HG02678 (cell line): ENCODE data around the gene OOEP.
"Not testable (repeated sequence)": the region's sequence is repeated elsewhere in the genome, so short reads cannot be mapped to it uniquely, and the experiment has no call there.

Experiments
- ATAC-seq: cut with Tn5 transposase; IDR thresholded peaks from one replicate; pipeline ENCODE4 v1.9.1; 2021; ENCODE audit warnings: mild to moderate bottlenecking, moderate library complexity; ENCODE audit not compliant: unreplicated experiment

Gene OOEP

DNA sequence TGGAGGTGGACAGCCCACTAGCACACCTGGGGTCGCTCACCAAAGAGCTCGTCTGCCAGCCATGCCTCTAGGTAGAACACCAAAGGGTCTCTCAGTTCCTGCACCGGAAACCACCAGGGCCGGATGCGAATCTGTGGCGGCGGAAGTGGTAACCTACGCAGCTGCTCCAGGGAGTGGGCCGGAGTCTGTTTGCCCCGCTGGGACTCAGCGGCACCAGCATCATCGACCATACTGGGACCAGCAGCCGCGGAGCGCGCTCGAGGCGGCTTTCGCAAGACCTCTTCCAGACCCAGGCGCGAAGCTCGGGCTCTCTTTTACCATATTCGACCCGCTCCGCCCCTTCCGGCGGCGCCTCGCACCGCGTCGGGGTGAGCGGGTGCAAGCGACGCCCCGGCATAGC is at the start of gene OOEP:
OOEP (minus strand) TSS at position 335 of the 400 bp plus-strand sequence; CDS start at position 230, 105 bp downstream.
- no peak for ATAC-seq

DNA sequence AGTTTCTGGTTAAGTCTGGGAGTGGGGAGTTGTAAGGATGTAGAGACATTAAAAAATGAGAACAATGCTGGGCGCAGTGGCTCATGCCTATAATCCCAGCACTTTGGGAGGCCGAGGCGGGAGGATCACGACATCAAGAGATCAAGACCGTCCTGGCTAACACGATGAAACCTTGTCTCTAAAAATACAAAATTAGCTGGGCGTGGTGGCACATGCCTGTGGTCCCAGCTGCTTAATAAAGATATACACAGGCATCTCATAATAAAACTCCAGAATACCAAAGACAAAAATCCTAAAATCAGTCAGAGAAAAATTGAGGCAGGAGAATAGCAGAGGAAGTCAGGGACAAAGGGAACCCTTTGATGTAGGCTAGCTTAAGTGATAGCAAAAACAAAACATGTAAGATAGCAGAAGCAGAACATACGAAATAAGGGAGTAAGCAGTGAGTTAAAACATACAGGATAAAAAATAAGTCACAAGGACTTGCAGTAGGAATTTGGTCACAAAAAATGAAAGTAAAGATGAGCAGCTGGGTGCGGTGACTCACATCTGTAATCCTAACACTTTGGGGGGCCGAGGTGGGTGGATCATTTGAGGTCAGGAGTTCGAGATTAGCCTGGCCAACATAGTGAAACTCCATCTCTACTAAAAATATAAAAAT is 48.5 kb upstream of the OOEP start:
- no peak for ATAC-seq

DNA sequence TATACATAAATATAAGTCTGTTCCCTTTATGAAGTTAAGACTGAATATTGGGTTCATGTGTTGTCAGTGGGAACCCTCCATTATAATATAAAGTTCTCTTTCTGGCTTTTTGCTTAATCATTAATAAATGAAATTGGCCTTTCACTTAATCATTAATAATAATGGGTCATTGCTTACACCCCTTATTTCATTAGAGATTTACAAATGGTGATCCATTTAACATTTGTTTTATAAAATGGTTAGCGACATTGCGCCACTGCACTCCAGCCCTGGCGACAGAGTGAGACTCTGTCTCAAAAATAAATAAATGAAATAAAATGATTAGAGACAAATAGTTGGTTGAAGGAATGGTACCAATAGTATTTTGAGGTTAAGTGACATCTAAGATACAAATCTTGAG is 43.4 kb upstream of the OOEP start:
- ATAC-seq: no peak

DNA sequence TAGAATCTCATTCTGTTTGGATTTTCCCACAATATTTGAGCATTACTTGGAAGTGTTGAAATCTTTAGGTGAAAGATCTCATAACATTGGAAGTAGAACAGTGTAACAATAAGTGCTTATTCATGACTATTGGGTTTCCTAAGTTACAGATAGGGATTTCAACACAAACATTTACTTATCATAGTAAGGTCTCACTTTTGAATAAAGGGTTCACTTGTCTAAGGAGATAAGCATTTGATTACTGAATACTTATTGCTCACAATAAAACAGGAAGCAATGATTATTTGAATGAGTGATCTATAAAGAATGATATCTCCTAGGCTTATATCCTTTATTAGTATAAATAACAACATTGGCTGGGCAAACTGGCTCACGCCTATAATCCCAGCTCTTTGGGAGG is 39.7 kb upstream of the OOEP start:
- no peak for ATAC-seq

DNA sequence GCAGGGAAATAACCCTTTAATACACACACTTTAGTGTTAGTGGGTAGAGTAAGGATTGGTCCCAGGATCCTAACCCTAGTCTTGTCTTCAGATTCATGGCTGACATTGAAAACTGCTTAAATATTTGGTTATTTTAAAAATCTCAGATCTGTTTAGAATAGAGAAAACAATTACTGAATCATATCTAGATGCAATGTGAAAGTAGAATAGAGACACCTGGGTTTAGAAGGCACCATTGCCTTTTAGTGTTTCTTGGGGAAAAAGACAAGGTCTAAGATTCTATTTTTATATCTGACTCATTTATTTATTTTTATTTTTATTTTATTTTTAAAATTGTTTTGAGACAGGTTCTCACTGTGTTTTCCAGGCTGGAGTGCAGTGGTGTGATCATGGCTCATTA is 31.0 kb upstream of the OOEP start:
- ATAC-seq: no peak

DNA sequence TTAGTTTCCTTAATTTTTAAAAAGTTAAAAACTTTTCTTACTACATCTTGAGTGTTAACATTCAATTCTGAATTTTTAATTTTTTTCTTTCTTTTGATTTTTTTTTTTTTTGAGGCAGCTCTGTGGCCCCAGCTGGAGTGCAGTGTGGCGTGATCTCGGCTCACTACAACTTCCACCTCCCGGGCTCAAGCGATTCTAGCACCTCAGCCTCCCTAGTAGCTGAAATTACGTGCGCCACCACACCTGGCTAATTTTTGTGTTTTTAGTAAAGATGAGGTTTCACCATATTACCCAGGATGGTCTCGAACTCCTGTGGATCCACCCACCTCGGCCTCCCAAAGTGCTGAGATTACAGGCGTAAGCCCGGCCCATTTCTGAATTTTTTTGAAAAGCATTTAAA is 26.2 kb upstream of the OOEP start:
- ATAC-seq: no peak

DNA sequence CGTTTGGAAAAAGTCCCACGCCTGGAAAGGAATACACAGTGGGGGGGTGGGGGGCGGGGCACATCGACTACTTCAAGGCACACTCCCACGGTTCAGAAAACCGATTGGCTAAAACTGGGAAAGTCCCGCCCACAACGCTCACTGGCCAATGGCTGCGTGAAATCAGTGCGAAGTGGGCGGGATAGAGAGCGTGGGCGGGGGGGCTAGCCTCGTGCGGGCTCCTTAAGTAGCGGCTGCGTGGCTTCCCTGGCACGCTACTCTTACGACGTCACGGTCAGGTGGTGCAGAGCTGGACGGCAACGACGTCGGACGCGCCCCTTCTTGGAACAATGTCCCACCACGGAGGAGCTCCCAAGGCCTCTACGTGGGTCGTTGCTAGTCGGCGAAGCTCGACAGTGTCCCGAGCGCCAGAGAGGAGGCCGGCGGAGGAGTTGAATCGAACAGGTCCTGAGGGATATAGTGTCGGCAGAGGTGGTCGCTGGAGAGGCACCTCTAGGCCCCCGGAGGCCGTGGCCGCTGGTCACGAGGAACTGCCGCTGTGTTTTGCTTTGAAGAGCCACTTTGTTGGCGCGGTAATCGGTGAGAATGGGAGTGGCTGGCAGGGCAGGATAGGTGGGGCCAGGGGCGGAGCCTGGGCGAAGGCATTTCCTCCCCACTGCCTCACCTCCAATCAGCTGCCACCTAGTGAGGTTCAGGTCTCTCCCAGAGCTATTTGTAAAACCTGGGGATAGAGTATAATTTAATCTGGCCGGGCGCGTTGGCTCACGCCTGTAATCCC is 25.1 kb upstream of the OOEP start, which contains the start of gene DDX43:
DDX43 (plus strand) TSS at position 252 of the 778 bp plus-strand sequence; CDS start at position 330, 78 bp downstream.
- ATAC-seq: no peak

DNA sequence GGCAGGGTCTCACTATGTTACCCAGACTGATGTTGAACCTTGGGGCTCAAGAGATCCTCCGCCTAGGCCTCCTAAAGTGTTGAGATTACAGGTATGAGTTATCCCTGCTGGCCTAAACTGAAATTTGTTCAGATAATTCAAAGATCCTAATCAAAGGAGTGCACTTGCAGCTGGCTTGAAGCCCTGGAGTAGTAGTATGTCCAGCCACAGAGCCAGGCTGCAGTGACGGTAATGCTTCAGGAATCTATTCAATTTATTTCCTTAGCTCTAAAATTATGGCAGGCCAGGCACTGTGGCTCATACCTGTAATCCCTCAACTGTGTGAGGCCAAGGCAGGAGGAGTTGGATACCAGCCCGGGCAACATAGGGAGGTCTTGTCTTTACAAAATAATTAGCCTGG is 23.6 kb upstream of the OOEP start:
- no peak for ATAC-seq

DNA sequence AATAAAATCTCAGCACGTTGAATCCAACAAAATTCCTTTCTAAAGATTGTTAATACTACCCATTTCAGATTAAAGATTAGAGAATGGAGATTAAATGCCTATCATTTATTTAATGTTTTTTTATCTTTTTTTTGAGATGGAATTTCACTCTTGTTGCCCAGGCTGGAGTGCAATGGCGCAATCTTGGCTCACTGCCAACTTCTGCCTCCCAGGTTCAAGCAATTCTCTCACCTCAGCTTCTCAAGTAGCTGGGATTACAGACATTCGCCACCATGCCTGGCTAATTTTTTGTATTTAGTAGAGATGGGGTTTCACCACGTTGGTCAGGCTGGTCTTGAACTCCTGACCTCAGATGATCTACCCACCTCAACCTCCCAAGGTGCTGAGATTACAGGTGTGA is 22.5 kb upstream of the OOEP start:
- not testable (repeated sequence) for ATAC-seq

DNA sequence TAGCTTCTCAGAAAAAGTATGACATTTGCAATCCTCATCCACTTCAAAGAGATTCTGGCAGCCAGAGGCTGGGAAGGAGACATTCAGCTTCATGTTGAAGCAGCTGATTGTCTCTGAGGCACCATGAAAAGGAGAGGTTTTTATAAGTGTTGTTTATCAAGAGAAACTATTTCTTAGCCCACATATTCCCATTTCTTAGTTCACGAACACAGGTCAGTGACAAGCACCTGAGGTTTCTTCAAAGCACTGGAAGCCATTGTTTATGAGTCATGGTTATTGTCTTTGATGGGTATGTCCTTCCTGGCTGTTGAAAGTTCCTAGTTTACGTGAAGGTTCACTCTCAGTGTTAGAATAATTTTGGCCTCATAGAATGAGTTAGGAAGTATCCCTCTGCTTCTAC is 22.0 kb upstream of the OOEP start:
- ATAC-seq: no peak

DNA sequence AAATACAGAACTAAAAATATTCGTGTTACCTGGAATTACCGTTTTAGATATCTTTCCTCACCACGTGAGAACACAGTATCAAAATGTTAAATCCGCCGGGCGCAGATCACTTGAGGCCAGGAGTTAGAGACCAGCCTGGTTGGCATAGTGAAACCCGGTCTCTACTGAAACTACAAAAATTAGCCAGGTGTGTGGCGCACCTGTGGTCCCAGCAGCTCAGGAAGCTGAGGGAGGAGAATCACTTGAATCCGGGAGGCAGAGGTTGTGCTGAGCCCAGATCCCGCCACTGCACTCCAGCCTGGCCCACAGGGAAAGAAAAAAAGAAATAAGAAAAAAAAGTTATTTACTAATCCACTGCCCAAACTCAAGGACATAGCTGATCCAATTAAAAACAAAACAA is 20.2 kb upstream of the OOEP start:
- ATAC-seq: no peak

DNA sequence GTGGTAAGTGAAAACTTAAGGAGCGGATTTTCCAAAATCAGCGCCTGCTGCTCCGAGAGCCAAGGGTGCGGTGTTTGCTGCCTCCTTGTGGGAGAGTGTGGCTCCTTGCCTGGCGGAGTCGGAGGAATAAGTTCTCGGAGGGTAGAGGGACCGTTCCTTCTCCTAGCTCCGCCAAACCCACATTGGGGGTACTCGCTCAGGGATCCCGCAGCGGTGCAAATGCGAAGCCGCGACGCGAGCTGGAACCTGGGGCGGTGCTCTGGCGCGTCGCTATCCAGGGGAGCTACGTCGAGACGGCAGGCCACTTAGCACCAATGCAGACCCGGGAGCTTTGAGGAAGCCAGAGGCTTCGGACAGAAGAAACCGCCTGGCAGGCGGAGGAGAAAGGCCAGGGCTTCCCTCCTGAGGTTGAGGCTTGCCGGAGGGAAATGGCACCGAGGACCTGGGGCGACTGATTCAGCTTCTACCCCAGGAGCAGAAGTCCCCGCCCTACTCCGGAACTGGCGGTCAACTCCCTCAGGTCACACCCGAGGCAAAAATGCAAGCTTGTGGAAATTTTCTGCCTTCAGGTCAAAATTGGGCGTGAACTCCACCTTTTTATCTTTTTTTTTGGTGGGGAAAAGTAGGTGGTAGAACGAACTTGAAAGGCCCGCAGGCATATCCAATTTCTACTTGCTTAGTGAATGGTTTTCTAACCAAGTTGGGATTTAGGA is 19.3 kb upstream of the OOEP start:
- peak; percentile 79 for ATAC-seq

DNA sequence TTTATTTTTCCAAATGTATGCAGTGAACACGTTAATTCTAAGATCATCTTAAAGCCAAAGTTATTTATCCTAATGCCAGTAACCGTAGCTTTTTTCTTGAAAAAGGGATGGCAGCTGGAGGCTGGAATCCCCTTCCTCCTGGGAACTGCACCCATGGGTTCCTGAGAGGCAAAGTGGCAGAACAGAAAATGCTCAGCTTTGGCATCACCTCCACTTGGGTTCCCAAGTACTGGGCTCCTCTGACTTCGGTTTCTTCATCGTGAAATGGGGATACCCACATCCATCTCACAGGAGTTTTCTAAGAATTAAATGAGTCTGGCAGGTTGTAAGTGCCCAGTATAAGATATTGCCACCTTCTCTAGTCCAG is 18.7 kb upstream of the OOEP start:
- ATAC-seq: peak; percentile 22

DNA sequence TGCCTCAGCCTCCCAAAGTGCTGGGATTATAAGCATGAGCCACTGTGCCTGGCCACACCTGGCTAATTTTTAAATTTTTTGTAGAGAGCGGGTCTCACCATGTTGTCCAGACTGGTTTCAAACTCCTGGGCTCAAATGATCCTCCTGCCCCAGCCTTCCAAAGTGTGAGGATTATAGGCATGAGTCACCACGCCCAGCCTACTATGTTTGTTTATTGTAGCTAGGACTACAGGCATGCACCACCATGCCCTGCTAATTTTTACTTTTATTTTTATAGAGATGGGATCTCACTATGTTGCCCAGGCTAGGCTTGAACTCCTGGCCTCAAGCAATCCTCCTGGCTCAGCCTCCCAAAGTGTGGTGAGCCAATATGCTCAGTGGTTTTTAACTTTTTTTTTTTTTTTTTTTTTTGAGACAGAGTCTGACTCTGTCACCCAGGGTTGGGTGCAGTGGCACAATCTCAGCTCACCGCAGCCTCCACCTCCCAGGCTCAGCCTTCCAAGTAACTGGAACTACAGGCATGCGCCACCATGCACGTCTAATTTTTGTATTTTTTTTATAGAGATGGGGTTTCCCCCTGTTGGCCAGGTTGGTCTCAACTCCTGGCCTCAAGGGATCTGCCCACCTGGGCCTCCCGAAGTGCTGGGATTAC is 12.9 kb upstream of the OOEP start:
- ATAC-seq: no peak

DNA sequence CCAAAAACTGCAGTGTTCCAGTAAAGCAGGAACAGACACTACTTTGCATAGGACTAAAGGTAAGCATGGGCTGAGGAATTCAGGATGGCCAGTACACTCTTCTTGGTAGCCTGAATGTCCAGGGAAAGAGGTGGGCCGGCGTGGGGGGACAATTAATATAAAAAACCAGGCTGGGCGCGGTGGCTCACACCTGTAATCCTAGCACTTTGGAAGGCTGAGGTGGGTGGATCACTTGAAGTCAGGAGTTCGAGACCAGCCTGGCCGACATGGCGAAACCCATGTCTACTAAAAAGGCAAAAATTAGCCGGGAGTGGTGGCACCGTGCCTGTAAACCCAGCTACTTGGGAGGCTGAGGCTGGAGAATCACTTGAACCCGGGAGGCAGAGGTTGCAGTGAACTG is 11.8 kb upstream of the OOEP start:
- not testable (repeated sequence) for ATAC-seq

DNA sequence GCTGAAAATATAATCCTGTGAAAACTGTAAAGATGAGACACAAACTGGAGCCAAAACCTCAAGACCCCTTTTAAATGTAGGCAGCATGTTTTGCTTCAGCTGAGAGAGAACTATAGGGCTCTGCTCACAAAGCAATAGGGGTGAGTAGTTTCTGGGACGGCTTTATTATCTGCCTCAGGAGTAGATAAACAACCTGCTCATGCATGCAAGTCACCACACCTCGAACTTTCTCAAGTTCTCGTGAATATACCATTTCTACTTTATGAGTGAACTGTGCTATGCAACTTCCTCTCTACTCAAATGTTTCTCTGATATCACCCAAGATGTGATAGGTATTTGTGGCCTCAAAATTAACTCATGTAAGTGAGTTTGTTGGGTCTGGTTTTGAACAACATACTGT is 7.5 kb upstream of the OOEP start:
- ATAC-seq: no peak

DNA sequence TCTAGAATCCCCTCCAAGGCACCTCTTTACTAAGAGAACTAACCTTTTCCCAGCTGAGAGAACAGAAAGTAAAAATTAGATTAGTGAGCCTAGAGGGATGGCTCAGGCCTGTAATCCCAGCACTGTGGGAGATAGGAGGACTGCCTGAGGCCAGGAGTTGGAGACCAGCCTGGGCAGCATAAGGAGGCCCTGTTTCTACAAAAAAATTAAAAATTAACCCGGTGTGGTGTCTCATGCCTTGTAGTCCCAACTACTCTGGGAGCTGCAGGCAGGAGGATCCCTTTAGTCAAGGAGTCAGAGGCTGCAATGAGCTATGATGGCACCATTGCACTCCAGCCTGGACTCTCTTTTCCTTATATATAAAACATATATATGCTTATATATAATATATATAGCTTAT is 5.5 kb upstream of the OOEP start:
- no peak for ATAC-seq

DNA sequence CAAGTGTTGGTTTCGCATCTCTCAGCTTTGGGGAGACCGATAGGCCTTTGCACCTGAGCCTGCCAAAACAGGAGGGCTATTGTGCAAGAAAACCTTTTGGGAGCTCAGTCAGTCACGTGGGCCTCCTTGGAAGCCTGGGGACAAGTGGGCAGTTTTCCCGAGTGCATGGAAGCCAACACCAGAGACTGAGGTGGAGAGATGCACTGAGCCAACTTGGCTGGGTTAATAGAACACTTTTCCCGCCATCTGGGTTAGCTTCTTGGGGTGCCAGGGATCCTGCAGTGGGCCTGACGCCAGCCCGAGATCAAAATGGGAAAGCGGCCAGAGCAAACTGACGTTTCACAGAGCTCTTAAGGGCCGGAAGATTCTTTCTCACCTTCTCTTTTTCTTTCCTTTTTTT is 2.8 kb upstream of the OOEP start:
- no peak for ATAC-seq

DNA sequence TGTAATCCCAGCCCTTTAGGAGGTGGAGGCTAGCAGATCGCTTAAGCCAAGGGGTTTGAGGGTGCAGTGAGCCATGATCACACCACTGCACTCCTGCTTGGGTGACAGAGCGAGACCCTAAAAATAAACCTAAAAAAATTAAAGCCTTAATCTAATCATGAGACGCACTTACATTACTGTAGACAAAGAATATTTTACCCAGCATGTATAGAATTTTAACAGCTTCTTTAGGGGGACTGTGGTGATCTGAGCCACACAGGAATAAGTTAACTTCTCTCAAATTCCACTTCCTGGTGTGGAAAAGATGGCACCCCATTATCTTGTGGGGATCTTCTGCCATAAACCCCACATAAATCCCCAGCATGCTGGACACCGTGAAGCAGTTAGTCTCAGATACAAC is 2.3 kb upstream of the OOEP start:
- ATAC-seq: no peak

DNA sequence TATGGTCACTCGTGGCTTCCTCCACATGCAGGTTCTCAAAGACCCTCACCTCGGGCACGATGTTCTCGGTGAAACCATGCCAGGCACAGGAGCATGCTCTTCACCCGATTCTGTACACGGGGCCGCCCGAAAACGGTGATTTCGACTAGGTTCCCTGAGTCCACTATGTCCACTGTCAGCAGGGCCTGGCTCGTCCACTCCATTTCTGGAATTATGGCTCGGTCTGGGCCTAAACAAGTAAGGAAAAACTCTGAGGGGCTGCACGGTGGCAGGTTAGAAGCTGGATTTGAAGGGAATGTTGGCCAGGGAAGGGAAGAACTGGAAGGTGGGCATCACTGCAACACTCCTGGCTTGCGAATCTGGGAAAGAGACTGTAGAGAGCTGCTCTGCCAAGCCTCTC is 540 bp downstream of the OOEP start:
- ATAC-seq: no peak

DNA sequence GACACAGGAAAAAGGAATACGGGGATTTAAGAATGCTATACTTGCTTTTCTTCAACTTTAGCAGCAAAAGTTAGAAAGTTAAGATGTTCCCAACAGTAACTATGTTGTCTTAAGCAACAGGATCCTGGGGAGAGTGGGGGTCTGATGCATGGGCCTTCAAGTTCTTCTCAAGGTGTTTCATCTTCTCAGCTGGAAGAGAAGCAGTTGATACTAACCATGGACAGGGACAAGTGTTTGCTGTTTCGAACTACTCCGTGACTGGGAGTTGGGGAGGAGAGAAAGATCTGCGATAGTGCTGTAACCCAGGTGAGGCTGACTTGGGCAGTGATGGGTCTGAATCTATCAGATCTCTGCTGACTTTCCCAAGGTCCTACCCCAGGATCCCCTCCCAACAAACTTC is 1.0 kb downstream of the OOEP start:
- ATAC-seq: no peak
